Effector CD8-positive, alpha-beta T cell (primary cell): ENCODE results near the gene STXBP5.
A peak's percentile ranks its signal among the peaks of the same experiment; 100 is the strongest.

Experiments used
- DNase-seq: peaks from one replicate; lab custom pipeline; 2025; lab: John Stamatoyannopoulos, UW

The STXBP5 gene

GRCh38 chr6:147178355-147178754 lies 25.9 kb upstream of the STXBP5 start:
- no peak for DNase-seq

- DNase-seq = no peak
Observed at GRCh38 chr6:147179809-147180208, 24.4 kb upstream of the STXBP5 start.

- DNase-seq = no peak
Observed at GRCh38 chr6:147180926-147181325, 23.3 kb upstream of the STXBP5 start.

- no peak for DNase-seq
Observed at GRCh38 chr6:147184379-147184778, 19.8 kb upstream of the STXBP5 start.

GRCh38 chr6:147185216-147185615 lies 19.0 kb upstream of the STXBP5 start:
- no peak for DNase-seq

GRCh38 chr6:147190556-147190955 lies 13.7 kb upstream of the STXBP5 start:
- DNase-seq = no peak

- no peak for DNase-seq
Observed at GRCh38 chr6:147192278-147192911, 11.8 kb upstream of the STXBP5 start.

- DNase-seq = no peak
Observed at GRCh38 chr6:147194652-147195411, 9.4 kb upstream of the STXBP5 start.

- no peak for DNase-seq
Observed at GRCh38 chr6:147195510-147195909, 8.7 kb upstream of the STXBP5 start.

GRCh38 chr6:147195987-147196386 lies 8.2 kb upstream of the STXBP5 start:
- DNase-seq = no peak

- DNase-seq = no peak
Observed at GRCh38 chr6:147200711-147201110, 3.5 kb upstream of the STXBP5 start.

- peak; percentile 0 for DNase-seq
Observed at GRCh38 chr6:147201885-147202515, 2.2 kb upstream of the STXBP5 start.

GRCh38 chr6:147202516-147203310 lies 1.5 kb upstream of the STXBP5 start:
- peak; percentile 74 for DNase-seq

- DNase-seq = peak; percentile 45
Observed at GRCh38 chr6:147203311-147204059, 732 bp upstream of the STXBP5 start.

GRCh38 chr6:147204843-147205311 lies 660 bp downstream of the STXBP5 start:
- DNase-seq = no peak

GRCh38 chr6:147205690-147206600 lies 1.7 kb downstream of the STXBP5 start:
- DNase-seq = no peak

- DNase-seq = no peak
Observed at GRCh38 chr6:147207351-147207750, 3.1 kb downstream of the STXBP5 start.

GRCh38 chr6:147207837-147208754 lies 3.9 kb downstream of the STXBP5 start:
- DNase-seq = no peak

GRCh38 chr6:147209762-147210449 lies 5.7 kb downstream of the STXBP5 start:
- DNase-seq = no peak
